Lung (tissue), 12 donors: ENCODE measurements around the gene ZNF563. TPM values are rescaled to one million over a fixed set of nuclear protein-coding genes. Genes with fewer than 3 reads are reported as not detected.

Experiments used
- ATAC-seq: fragments of 200-7000 bp; cut with Tn5 transposase; one replicate; pipeline ENCODE4 v1.9.1; 2020; ENCODE audit warnings: moderate number of reproducible peaks; ENCODE audit not compliant: insufficient read depth, low FRiP score
- DNase-seq, 3 donors: peaks; one replicate each; pipeline ENCODE4 v3.0.0-alpha.2; 2013 to 2017
- H3K27ac ChIP-seq, 2 donors: one replicate each; pipeline ENCODE4 v1.5.1; 2013; ENCODE audit warnings: mild to moderate bottlenecking in 2 of 2, moderate library complexity in 2 of 2, control low read depth in 1 of 2, inconsistent platforms in 1 of 2, low read depth in 1 of 2, low read length in 1 of 2
- H3K27me3 ChIP-seq, 3 donors: one replicate each; pipeline ENCODE4 v1.5.1; 2013; ENCODE audit warnings: low read length in 2 of 3; ENCODE audit not compliant: control insufficient read depth in 3 of 3, insufficient read depth in 3 of 3
- H3K36me3 ChIP-seq, 4 donors: one replicate each; pipeline ENCODE4 v1.5.1; 2013; ENCODE audit warnings: low read length in 4 of 4, mild to moderate bottlenecking in 1 of 4, moderate library complexity in 1 of 4; ENCODE audit not compliant: control insufficient read depth in 4 of 4, insufficient read depth in 4 of 4
- H3K4me1 ChIP-seq, 5 donors: one replicate each; pipeline ENCODE4 v1.5.1; 2013; ENCODE audit warnings: low read length in 5 of 5, mild to moderate bottlenecking in 2 of 5, moderate library complexity in 1 of 5; ENCODE audit not compliant: control insufficient read depth in 5 of 5, insufficient read depth in 5 of 5
- H3K4me3 ChIP-seq: one replicate; pipeline ENCODE4 v1.5.1; 2013; ENCODE audit warnings: mild to moderate bottlenecking, control low read depth, moderate library complexity
- H3K9ac ChIP-seq, 2 donors: one replicate each; pipeline ENCODE4 v1.5.1; 2013; ENCODE audit warnings: low read length in 2 of 2, control low read depth in 1 of 2; ENCODE audit not compliant: insufficient read depth in 1 of 2
- H3K9me3 ChIP-seq, 4 donors: one replicate each; pipeline ENCODE4 v1.5.1; 2013; ENCODE audit warnings: low read length in 3 of 4, mild to moderate bottlenecking in 1 of 4, moderate library complexity in 1 of 4; ENCODE audit not compliant: control insufficient read depth in 4 of 4, insufficient read depth in 3 of 4
- WGBS, 2 donors: extraction: QIAGEN DNeasy Blood & Tissue Kit; methylation state at CpG; one replicate each; pipeline ENCODE4 v1.1.7; 2013; 5-methylcytosine and 5-hydroxymethylcytosine counted together
- polyA plus RNA-seq, 2 donors: library from polyadenylated mRNA; stranded (reverse); fragments of 200-250 nt; gene quantifications; one replicate each; pipeline ENCODE4 v1.2.1, GENCODE V29; 2013
- total RNA-seq, 2 donors: library from RNA; depleted of rRNA in 1 of 2; stranded (reverse); fragments of >200 nt in 1 of 2; gene quantifications; one replicate each; pipeline ENCODE4 v1.2.1, GENCODE V29; 2014 to 2021
- TF ChIP-seq, protein P1 (sequence below): IDR thresholded peaks from 2 replicates; pipeline ENCODE4 v1.5.1; 2012; ENCODE audit warnings: mild to moderate bottlenecking; ENCODE audit errors: control extremely low read depth, extremely low read depth
- donor health status: control.
- donor health status: control.
- donor health status: Bipolar disorder and iron deficiency.
- donor health status: healthy.
- donor health status: DM: yes; HTN: yes; CAD: no.

Gene ZNF563
- total and polyA plus RNA-seq, 4 donors = 1.6 to 4.9 (median 2.5) TPM

DNA sequence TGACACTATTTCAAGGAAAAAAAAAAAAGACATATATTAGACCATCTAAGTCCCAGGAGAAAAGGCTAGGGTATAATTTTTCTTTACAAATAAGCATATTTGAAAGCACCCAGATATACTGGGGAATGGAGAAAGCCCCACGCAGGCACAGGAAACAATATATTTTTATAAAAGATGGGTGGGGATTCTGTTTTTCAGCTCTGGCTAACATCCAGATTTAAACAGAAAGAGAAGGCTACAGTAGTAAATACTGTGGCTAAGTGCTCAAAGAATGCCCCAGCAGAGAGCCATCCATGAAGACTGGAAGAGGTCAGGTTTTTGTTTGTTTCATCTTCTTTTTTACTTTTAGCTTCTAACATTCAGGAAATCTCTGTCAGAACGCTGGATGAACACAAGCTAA lies 54.7 kb downstream of the ZNF563 start:
- DNase-seq (no peak), ATAC-seq (no peak)
- 63 to 80% methylated on average over 2 of the region's 2 CpGs for WGBS, 2 donors
- no peaks in the 10 kb centered on the region for H3K27me3 ChIP-seq
- H3K4me1 ChIP-seq = peaks cover 0 to 2% (median 0%) of the 10 kb centered on the region in 5 donors
- no peak overlapping the region for H3K4me3 ChIP-seq
- H3K9ac ChIP-seq = no peak overlapping the region
- peaks cover 8 to 31% (median 20%) of the 10 kb centered on the region in 4 donors for H3K9me3 ChIP-seq
- peaks cover 11 to 28% (median 24%) of the 10 kb centered on the region in 4 donors for H3K36me3 ChIP-seq
- H3K27ac ChIP-seq = no peak overlapping the region
- TF ChIP-seq, protein P1, sequence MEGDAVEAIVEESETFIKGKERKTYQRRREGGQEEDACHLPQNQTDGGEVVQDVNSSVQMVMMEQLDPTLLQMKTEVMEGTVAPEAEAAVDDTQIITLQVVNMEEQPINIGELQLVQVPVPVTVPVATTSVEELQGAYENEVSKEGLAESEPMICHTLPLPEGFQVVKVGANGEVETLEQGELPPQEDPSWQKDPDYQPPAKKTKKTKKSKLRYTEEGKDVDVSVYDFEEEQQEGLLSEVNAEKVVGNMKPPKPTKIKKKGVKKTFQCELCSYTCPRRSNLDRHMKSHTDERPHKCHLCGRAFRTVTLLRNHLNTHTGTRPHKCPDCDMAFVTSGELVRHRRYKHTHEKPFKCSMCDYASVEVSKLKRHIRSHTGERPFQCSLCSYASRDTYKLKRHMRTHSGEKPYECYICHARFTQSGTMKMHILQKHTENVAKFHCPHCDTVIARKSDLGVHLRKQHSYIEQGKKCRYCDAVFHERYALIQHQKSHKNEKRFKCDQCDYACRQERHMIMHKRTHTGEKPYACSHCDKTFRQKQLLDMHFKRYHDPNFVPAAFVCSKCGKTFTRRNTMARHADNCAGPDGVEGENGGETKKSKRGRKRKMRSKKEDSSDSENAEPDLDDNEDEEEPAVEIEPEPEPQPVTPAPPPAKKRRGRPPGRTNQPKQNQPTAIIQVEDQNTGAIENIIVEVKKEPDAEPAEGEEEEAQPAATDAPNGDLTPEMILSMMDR = no peak

DNA sequence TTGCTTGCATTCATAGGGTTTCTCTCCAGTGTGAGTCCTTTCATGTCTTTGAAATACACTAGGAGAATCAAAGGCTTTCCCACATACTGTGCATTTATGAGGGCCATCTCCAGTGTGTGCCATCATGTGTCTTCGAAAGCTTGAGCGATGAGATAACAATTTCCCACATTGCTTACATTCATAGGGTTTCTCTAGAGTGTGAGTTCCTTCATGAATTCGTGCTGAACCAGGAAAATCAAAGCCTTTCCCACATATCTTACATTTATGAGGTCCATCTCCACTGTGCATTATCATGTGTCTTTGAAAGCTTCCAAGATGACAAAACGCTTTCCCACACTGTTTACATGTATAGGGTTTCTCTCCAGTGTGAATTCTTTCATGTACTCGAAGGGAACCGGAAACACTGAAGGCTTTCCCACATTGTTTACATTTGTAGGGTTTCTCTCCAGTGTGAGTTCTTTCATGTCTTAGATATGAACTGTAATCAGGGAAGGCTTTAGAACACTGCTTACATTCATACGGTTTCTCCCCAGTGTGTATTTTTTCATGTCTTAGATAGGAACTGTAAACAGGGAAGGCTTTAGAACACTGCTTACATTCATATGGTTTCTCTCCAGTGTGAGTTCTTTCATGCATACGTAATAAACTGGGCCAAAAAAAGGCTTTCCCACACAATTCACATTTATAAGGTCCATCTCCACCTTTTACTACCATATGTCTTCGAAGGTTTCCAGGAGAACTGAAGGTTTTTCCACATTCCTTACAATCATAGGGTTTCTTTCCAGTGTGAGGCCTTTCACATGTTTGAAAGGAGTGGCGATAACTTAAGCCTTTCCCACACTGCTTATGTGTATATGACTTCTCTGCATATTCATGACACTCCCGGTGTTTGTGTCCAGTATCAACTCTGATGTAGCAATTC lies 60.2 kb downstream of the ZNF563 start:
- peaks cover 33 to 64% (median 44%) of the 10 kb centered on the region in 4 donors for H3K9me3 ChIP-seq
- H3K4me1 ChIP-seq = peaks cover 0 to 2% (median 0%) of the 10 kb centered on the region in 5 donors
- H3K27me3 ChIP-seq = no peaks in the 10 kb centered on the region
- WGBS, 2 donors = 96 to 97% methylated on average over 11 of the region's 11 CpGs
- no peak overlapping the region for H3K27ac ChIP-seq
- H3K9ac ChIP-seq = no peak overlapping the region
- peaks cover 31 to 58% (median 56%) of the 10 kb centered on the region in 4 donors for H3K36me3 ChIP-seq
- TF ChIP-seq, protein P1 = no peak
- ATAC-seq (no peak), DNase-seq (no peak)
- no peak overlapping the region for H3K4me3 ChIP-seq

DNA sequence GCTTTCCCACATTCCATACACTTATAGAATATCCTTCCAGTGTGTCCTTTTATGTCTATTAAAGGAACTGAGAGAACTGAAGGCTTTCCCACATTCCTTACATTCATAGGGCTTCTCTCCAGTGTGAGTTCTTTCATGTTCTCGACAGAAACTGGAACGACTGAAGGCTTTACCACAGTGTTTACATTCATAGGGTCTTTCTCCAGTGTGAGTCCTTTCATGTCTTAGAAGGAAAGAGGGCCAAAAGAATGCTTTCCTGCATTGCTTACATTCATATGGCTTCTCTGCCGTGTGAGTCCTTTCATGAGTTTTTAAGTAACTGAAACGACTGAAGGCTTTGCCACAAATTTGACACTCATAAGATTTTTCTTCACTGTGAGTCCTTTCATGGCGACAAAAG lies 61.0 kb downstream of the ZNF563 start:
- ATAC-seq = no peak
- Histone ChIP-seq H3K27me3 (no peaks in the 10 kb centered on the region), H3K9ac (no peak overlapping the region), H3K27ac (no peak overlapping the region), H3K9me3 (peaks cover 28 to 62% (median 42%) of the 10 kb centered on the region in 4 donors), H3K36me3 (peaks cover 31 to 58% (median 56%) of the 10 kb centered on the region in 4 donors), H3K4me3 (no peak overlapping the region), H3K4me1 (peaks cover 0 to 2% (median 0%) of the 10 kb centered on the region in 5 donors)
- TF ChIP-seq, protein P1 = no peak
- no peak for DNase-seq
- 95 to 98% methylated on average over 5 of the region's 5 CpGs for WGBS, 2 donors
